Breast epithelium (tissue), 4 donors: ENCODE data around the gene KPNA1. TPM values are rescaled to one million over a fixed set of nuclear protein-coding genes. Genes with fewer than 3 reads are reported as not detected.

ENCODE experiments used
- DNase-seq, 2 donors: peaks; one replicate each; pipeline ENCODE4 v3.0.0-alpha.2; 2019; ENCODE audit warnings: low spot score in 2 of 2
- H3K27ac ChIP-seq, 2 donors: fragments of 200-600 bp; sonication (generic) in 1 of 2; one replicate each; pipeline ENCODE4 v1.5.1; 2016 to 2019; ENCODE audit warnings: mild to moderate bottlenecking in 1 of 2
- H3K27me3 ChIP-seq, 2 donors: fragments of 200-600 bp; sonication (generic) in 1 of 2; one replicate each; pipeline versions ENCODE4 v1.5.1 to v1.6.0; 2017 to 2019; ENCODE audit warnings: control low read depth in 1 of 2, mild to moderate bottlenecking in 1 of 2
- H3K36me3 ChIP-seq: fragments of 200-600 bp; one replicate; pipeline ENCODE4 v1.5.1; 2019
- H3K4me1 ChIP-seq, 2 donors: fragments of 200-600 bp; sonication (generic); one replicate each; pipeline ENCODE4 v1.5.1; 2016 to 2019; ENCODE audit warnings: control low read depth in 1 of 2
- H3K4me3 ChIP-seq, 3 donors: fragments of 200-600 bp; sonication (generic); 1 replicate in 2 of 3; 2 replicates in 1 of 3; pipeline ENCODE4 v1.5.1; 2016 to 2019; ENCODE audit warnings: mild to moderate bottlenecking in 3 of 3, moderate library complexity in 2 of 3
- H3K9me3 ChIP-seq, 2 donors: fragments of 200-600 bp; sonication (generic) in 1 of 2; one replicate each; pipeline ENCODE4 v1.5.1; 2016 to 2019; ENCODE audit warnings: control low read depth in 1 of 2
- POLR2A ChIP-seq: fragments of 450-650 bp; IDR thresholded peaks from one replicate; pipeline ENCODE4 v1.6.1; 2016; ENCODE audit warnings: antibody characterized with exemption, mild to moderate bottlenecking, moderate library complexity
- POLR2AphosphoS5 ChIP-seq, 3 donors: sonication (generic); formaldehyde crosslinking; IDR thresholded peaks; one replicate each; pipeline ENCODE4 v1.6.1; 2017; ENCODE audit warnings: antibody characterized with exemption in 3 of 3
- intact Hi-C: fragments of 100-400 bp; cut with DNase I; formaldehyde crosslinking; loops from one replicate; pipeline ENCODE4 v1.15.1; 2023; ENCODE audit warnings: low total_unique reads
- total RNA-seq, 3 donors: library from RNA; depleted of rRNA; stranded (reverse); fragments of >200 nt; gene quantifications; one replicate each; pipeline ENCODE4 v1.1.0, GENCODE V29; 2016
- TF ChIP-seq, protein P1 (sequence below), 3 donors: fragments of 450-650 bp; IDR thresholded peaks; one replicate each; pipeline ENCODE4 v1.5.1; 2016 to 2017; ENCODE audit warnings: antibody characterized with exemption in 3 of 3, mild to moderate bottlenecking in 3 of 3, moderate library complexity in 3 of 3

Gene KPNA1
- total RNA-seq, 3 donors from 2014 or later: 40.3 to 51.7 (median 42.4) TPM

DNA sequence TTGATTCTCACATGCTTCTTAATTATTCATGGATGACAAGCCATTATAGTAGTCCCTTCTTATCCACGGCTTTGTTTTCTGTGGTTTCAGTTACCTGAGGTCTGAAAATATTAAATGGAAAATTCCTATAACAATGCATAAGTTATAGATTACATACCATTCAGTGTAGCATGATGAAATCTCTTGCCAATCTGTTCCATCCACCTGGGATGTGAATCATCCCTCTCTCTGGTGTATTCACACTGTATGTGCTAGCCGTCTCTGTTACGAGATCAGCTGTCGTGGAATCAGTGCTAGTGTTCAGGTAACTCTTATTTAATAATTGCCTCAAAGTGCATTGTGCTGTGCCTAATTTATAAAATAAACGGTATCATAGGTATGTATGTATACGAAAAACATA, 104.1 kb downstream of the KPNA1 start:
- Histone ChIP-seq H3K36me3 (no peaks in the 10 kb centered on the region), H3K4me3 (no peak overlapping the region), H3K27me3 (no peaks in the 10 kb centered on the region), H3K27ac (no peak overlapping the region), H3K9me3 (no peaks in the 10 kb centered on the region), H3K4me1 (peaks cover 0 to 8% of the 10 kb centered on the region in 2 donors)
- no peak for DNase-seq
- TF ChIP-seq POLR2AphosphoS5 (IDR thresholded peaks at IDR 0.05) (no peak), POLR2A (no peak)
- TF ChIP-seq, protein P1, sequence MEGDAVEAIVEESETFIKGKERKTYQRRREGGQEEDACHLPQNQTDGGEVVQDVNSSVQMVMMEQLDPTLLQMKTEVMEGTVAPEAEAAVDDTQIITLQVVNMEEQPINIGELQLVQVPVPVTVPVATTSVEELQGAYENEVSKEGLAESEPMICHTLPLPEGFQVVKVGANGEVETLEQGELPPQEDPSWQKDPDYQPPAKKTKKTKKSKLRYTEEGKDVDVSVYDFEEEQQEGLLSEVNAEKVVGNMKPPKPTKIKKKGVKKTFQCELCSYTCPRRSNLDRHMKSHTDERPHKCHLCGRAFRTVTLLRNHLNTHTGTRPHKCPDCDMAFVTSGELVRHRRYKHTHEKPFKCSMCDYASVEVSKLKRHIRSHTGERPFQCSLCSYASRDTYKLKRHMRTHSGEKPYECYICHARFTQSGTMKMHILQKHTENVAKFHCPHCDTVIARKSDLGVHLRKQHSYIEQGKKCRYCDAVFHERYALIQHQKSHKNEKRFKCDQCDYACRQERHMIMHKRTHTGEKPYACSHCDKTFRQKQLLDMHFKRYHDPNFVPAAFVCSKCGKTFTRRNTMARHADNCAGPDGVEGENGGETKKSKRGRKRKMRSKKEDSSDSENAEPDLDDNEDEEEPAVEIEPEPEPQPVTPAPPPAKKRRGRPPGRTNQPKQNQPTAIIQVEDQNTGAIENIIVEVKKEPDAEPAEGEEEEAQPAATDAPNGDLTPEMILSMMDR (IDR thresholded peaks at IDR 0.05): no peak
- intact Hi-C loops: no loop called here

DNA sequence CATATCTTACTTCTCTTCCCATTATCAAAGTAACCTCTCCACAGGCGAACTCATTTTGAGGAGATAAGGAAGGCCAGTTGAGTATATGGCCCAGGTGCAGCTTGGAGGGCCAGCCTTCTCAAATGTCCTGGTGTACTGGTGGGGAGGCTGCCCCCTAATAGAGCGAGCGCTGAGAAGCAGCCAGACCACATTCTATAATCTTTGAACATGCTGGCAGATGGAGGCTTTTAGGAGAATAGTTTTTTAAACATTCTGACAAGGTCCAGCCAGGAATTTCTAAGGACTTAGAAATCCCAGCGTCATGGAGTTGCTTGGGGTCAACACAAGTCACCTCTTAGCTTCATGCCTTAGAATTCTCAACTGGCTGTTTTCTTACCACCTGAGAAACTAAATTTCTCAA, 104.6 kb downstream of the KPNA1 start:
- Histone ChIP-seq H3K9me3 (no peaks in the 10 kb centered on the region), H3K4me1 (peaks cover 0 to 6% of the 10 kb centered on the region in 2 donors), H3K4me3 (no peak overlapping the region), H3K27me3 (no peaks in the 10 kb centered on the region), H3K27ac (no peak overlapping the region), H3K36me3 (no peaks in the 10 kb centered on the region)
- TF ChIP-seq POLR2A (no peak), POLR2AphosphoS5 (IDR thresholded peaks at IDR 0.05) (no peak)
- TF ChIP-seq, protein P1 (IDR thresholded peaks at IDR 0.05): no peak
- intact Hi-C loops: no loop called here
- no peak for DNase-seq

DNA sequence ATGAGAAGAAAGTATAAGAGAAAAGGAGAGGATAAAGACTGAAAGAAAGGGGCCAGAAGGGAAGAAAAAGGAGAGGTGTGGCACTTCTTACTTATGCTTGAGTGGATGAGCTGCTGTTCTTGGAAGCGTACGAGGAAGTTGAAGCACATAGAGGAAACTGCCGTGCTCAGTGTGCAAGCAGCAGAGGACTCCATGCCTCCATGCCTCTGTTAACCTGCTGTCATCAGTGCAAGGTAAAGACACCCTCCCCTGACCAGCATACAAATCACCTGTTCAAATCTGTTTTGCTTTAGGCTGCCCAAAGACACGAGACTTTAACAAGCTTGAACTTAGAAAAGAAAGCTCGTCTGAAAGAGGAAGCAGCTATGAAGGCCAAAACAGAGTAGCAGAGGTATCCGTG, 105.3 kb downstream of the KPNA1 start:
- Histone ChIP-seq H3K27me3 (no peaks in the 10 kb centered on the region), H3K4me3 (no peak overlapping the region), H3K9me3 (no peaks in the 10 kb centered on the region), H3K4me1 (no peaks in the 10 kb centered on the region), H3K27ac (no peak overlapping the region), H3K36me3 (no peaks in the 10 kb centered on the region)
- intact Hi-C loops: no loop called here
- DNase-seq: no peak
- TF ChIP-seq, protein P1 (IDR thresholded peaks at IDR 0.05): no peak
- no peak for TF ChIP-seq POLR2AphosphoS5 (IDR thresholded peaks at IDR 0.05)
- TF ChIP-seq POLR2A: no peak

DNA sequence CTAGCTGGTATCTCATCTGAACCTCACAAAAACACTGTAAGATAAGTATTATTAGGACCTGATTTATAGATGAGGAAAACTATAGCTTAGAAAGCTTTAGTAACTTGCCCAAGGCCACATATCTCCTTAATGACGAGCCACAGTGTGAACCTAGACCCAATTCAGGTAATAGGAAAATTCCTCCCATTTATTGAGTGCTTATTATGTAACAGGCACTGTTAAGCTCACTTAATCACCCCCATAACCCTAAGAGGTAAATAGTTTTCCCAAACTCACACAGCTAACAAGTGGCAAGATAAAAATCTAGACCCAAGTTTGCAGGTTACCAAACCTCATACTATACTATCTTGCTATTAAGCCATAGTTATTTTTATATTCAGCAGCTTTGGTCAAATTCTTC, 106.8 kb downstream of the KPNA1 start:
- no peak overlapping the region for H3K27ac ChIP-seq
- intact Hi-C loops: no loop called here
- DNase-seq: no peak
- H3K4me3 ChIP-seq: no peak overlapping the region
- no peaks in the 10 kb centered on the region for H3K36me3 ChIP-seq
- TF ChIP-seq POLR2A (no peak), POLR2AphosphoS5 (IDR thresholded peaks at IDR 0.05) (no peak)
- TF ChIP-seq, protein P1 (IDR thresholded peaks at IDR 0.05): no peak
- H3K9me3 ChIP-seq: no peaks in the 10 kb centered on the region
- H3K27me3 ChIP-seq: no peaks in the 10 kb centered on the region
- H3K4me1 ChIP-seq: no peaks in the 10 kb centered on the region

DNA sequence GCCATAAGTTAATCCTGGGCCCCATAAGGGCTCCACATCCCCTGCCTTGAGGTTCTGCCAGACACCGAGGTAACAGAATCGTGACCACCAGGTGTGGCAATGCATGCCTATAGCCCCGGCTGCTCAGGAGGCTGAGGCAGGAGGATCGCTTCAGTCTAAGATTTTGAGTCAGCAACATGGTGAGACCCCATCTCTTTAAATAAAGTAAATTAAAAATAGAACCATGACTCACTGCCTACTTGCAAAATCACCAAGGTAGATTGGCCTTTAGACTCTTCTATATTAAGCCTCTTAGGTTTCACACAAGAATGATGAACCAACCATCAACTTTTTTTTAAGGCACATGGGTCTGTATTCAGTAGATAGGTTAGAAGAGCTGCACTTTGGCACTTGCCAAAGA, 108.5 kb downstream of the KPNA1 start:
- intact Hi-C loops: no loop called here
- Histone ChIP-seq H3K4me1 (no peaks in the 10 kb centered on the region), H3K27ac (no peak overlapping the region), H3K4me3 (no peak overlapping the region), H3K27me3 (no peaks in the 10 kb centered on the region), H3K36me3 (no peaks in the 10 kb centered on the region), H3K9me3 (no peaks in the 10 kb centered on the region)
- no peak for DNase-seq
- TF ChIP-seq POLR2A: no peak
- TF ChIP-seq, protein P1 (IDR thresholded peaks at IDR 0.05): no peak
- no peak for TF ChIP-seq POLR2AphosphoS5 (IDR thresholded peaks at IDR 0.05)
